Neutrophil (primary cell): ENCODE data around the gene HLA-DQB1.
"Not testable (repeated sequence)": the region's sequence is repeated elsewhere in the genome, so short reads cannot be mapped to it uniquely, and the experiment has no call there.

Experiments used
- H3K27ac ChIP-seq: fragments of 200-600 bp; sonication (generic); 2 replicates; pipeline ENCODE4 v1.5.1; 2016; ENCODE audit warnings: mild to moderate bottlenecking, moderate library complexity
- H3K27me3 ChIP-seq: fragments of 200-600 bp; sonication (generic); 2 replicates; pipeline ENCODE4 v1.6.0; 2016; ENCODE audit warnings: mild to moderate bottlenecking
- H3K36me3 ChIP-seq: fragments of 200-600 bp; sonication (generic); 2 replicates; pipeline ENCODE4 v1.5.1; 2017
- H3K4me1 ChIP-seq, 2 experiments: fragments of 200-600 bp in 1 of 2; sonication (generic) in 1 of 2; 1 replicate in 1 of 2; 2 replicates in 1 of 2; pipeline versions ENCODE4 v1.5.1 to v1.6.1; 2013 to 2016; ENCODE audit warnings: low read depth in 1 of 2, low read length in 1 of 2, mild to moderate bottlenecking in 1 of 2, moderate library complexity in 1 of 2; ENCODE audit not compliant: control insufficient read depth in 1 of 2, insufficient read depth in 1 of 2
- H3K4me3 ChIP-seq, 2 experiments: fragments of 200-600 bp in 1 of 2; sonication (generic) in 1 of 2; 1 replicate in 1 of 2; 2 replicates in 1 of 2; pipeline ENCODE4 v1.5.1; 2013 to 2016; ENCODE audit warnings: low read depth in 1 of 2, low read length in 1 of 2, mild to moderate bottlenecking in 1 of 2, moderate library complexity in 1 of 2
- H3K9me3 ChIP-seq: fragments of 200-600 bp; sonication (generic); 2 replicates; pipeline ENCODE4 v1.5.1; 2016
- TF ChIP-seq, protein P1 (sequence below): fragments of 200-600 bp; sonication (generic); IDR thresholded peaks from 2 replicates; pipeline ENCODE4 v1.5.1; 2016; ENCODE audit warnings: antibody characterized with exemption

The HLA-DQB1 gene

DNA sequence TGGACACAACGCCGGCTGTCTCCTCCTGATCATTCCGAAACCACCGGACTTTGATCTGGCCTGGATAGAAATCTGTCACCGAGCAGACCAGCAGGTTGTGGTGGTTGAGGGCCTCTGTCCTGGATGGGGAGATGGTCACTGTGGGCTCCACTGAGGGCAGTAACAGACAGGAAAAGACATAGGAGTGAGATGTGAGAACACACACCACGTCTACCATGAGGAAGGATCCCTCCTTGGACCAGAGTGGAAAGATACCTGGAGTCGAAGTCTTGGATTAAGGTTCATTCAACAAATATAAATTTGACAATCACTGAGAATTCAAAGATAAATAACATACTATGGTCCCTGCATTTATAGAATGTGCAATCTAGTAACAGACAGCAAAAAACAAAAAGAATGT is 4.4 kb downstream of the HLA-DQB1 start:
- H3K9me3 ChIP-seq: no peaks in the 10 kb centered on the region
- H3K4me1 ChIP-seq: peaks cover 9 to 19% of the 10 kb centered on the region in 2 experiments
- TF ChIP-seq, protein P1, sequence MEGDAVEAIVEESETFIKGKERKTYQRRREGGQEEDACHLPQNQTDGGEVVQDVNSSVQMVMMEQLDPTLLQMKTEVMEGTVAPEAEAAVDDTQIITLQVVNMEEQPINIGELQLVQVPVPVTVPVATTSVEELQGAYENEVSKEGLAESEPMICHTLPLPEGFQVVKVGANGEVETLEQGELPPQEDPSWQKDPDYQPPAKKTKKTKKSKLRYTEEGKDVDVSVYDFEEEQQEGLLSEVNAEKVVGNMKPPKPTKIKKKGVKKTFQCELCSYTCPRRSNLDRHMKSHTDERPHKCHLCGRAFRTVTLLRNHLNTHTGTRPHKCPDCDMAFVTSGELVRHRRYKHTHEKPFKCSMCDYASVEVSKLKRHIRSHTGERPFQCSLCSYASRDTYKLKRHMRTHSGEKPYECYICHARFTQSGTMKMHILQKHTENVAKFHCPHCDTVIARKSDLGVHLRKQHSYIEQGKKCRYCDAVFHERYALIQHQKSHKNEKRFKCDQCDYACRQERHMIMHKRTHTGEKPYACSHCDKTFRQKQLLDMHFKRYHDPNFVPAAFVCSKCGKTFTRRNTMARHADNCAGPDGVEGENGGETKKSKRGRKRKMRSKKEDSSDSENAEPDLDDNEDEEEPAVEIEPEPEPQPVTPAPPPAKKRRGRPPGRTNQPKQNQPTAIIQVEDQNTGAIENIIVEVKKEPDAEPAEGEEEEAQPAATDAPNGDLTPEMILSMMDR: no peak
- H3K36me3 ChIP-seq: no peaks in the 10 kb centered on the region
- H3K27ac ChIP-seq: no peak overlapping the region
- no peak overlapping the region for H3K4me3 ChIP-seq
- peaks cover 10% of the 10 kb centered on the region for H3K27me3 ChIP-seq

DNA sequence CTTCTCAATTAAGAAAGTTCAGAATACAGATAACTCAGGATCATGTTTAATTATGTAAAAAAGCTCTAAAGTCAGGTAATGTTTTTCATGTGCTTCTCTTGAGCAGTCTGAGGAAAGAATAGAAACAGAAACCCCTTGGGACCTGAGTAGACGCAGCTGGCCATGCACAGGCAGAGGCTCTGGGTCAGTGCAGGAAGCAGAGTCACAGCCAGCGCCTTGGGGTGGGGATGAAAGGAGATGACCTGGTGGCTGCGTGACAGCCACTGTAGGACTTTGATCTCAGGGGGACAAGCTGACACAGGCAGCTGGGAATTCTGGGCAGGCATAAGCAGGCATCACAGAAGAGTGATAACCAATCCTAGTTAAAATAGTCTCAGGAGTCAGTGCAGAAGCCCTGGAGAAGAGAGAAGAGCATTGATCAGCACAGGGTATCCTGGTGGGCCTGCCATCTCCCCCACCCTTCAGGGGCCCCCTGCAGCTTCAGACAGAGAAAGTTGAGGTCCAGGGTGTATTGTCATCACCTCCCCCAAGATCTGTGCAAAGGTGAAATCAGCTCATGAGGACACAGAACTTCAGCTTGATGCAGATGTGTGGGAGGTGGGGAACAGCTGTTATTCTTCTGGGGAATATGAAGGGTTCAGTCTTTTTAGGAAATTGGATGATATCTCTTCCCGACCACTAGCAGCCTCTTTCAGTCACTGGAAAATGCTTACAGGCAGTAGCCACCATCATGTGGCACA is 6.4 kb downstream of the HLA-DQB1 start:
- Histone ChIP-seq H3K27ac (no peak overlapping the region), H3K4me3 (no peak overlapping the region), H3K27me3 (peaks cover 10% of the 10 kb centered on the region), H3K4me1 (peaks cover 0 to under 1% of the 10 kb centered on the region in 2 experiments), H3K9me3 (no peaks in the 10 kb centered on the region), H3K36me3 (no peaks in the 10 kb centered on the region)
- TF ChIP-seq, protein P1: no peak

DNA sequence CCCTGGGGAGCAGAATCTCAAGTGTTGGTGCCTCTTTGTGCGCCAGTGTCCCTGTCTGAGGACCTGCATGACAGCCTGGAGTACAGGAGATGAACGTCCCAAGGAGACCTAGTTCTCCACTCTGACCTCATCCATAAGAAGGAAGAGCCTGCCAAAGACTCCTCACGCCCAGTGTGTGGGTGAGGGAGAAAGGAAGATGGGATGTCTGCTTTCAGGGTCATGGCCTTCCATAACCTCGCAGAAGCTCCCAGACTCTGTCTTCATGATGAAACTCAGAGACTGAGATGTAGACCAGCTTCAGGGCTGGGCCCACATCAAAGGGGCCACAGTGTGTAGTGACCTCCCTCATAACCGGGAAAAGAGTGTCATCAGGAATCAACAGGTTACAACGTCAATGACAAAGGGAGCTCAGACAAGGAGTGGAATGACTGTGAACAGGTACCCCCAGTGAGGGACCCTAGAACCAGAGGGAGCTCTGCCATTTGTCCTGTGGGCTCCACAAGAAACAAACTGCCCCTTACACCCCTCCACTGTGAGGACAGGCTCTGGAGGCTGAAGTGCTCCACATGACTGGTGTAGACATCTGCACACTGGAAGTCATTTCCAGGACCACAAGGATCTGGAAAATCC is 8.1 kb downstream of the HLA-DQB1 start:
- TF ChIP-seq, protein P1: no peak
- H3K27ac ChIP-seq: no peak overlapping the region
- H3K9me3 ChIP-seq: no peaks in the 10 kb centered on the region
- H3K36me3 ChIP-seq: no peaks in the 10 kb centered on the region
- H3K27me3 ChIP-seq: no peaks in the 10 kb centered on the region
- no peaks in the 10 kb centered on the region for H3K4me1 ChIP-seq
- no peak overlapping the region for H3K4me3 ChIP-seq

DNA sequence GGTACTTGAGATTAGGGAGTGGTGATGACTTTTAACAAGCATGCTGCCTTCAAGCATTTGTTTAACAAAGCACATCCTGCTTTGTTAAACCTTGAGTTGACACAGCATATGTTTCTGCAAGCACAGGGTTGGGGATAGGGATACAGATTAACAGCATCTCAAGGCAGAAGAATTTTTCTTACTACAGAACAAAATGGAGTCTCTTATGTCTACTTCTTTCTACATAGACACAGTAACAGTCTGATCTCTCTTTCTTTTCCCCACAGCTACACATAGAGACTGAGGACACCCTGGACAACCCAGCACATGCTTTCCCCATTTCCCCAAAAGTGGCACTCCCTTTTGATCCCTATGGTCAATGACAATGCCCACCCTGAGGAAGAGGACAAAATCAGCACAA is 8.6 kb downstream of the HLA-DQB1 start:
- H3K36me3 ChIP-seq, H3K27me3 ChIP-seq, H3K27ac ChIP-seq: not testable (repeated sequence)

DNA sequence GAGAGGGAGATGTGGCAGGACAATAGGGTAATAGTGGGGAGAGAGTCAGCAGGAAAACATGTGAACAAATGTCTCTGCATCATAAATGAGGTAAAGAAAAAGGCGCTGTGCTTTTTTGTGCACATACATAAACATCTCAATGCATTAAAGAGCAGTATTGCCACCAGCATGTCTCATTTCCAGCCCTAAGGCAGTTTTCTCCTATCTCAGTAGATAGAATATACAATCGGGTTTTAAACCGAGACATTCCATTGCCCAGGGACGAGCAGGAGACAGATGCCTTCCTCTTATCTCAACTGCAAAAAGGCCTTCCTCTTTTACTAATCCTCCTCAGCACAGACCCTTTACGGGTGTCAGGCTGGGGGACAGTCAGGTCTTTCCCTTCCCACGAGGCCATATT is 9.1 kb downstream of the HLA-DQB1 start:
- H3K36me3 ChIP-seq, H3K27ac ChIP-seq, H3K27me3 ChIP-seq, H3K9me3 ChIP-seq, H3K4me3 ChIP-seq, H3K4me1 ChIP-seq: not testable (repeated sequence)

More for the DNA sequence above, 8.6 kb downstream of the HLA-DQB1 start:
- not testable (repeated sequence) for H3K9me3 ChIP-seq, H3K4me1 ChIP-seq, H3K4me3 ChIP-seq

DNA sequence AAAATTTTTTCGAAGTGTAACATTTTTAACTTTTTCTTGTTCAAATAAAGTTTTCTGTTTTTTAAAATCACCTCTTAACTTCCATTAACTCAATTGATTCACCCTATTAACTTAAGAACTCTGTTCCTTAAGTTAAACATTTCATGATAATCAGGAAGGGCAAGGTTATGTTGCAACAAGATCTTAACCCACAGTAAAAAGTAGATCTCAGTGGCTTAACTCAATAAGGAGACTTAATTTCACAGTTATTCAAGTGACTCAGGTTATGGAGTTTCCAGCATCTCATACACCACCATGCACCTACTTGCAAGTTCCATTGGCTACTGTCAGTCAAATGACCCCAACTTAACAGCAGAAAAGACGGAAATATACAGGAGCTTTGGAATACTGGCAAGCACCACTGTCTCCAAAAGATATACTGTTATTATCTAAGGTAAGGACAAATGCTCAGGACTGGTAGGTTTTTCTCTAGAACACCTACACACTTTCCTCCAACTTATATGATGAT is 11.2 kb downstream of the HLA-DQB1 start:
- TF ChIP-seq, protein P1: no peak
- H3K27ac ChIP-seq: no peak overlapping the region
- H3K27me3 ChIP-seq: no peaks in the 10 kb centered on the region
- no peaks in the 10 kb centered on the region for H3K9me3 ChIP-seq
- no peak overlapping the region for H3K4me3 ChIP-seq
- no peaks in the 10 kb centered on the region for H3K36me3 ChIP-seq
- H3K4me1 ChIP-seq: no peaks in the 10 kb centered on the region
